T-helper 2 cell treated with Interferon-gamma antibody and Interleukin-4, amounts not matched to agents 5 μg/mL and 100 μg/mL, for 36 hours (primary cell): Measurements from ENCODE around the gene ZBTB47.

Source experiments
- DNase-seq: peaks from one replicate; pipeline ENCODE4 v3.0.0; 2021; ENCODE audit warnings: low spot score
- H3K27ac Mint-ChIP-seq: one replicate; pipeline ENCODE4 v1.8.0; 2021; ENCODE audit warnings: mild to moderate bottlenecking, mixed read lengths
- H3K27me3 Mint-ChIP-seq: one replicate; pipeline ENCODE4 v1.8.0; 2021; ENCODE audit warnings: low read depth, mixed read lengths
- H3K36me3 Mint-ChIP-seq: one replicate; pipeline ENCODE4 v1.8.0; 2021; ENCODE audit warnings: low read depth, mixed read lengths
- H3K4me1 Mint-ChIP-seq: one replicate; pipeline ENCODE4 v1.8.0; 2021; ENCODE audit warnings: low read depth, mixed read lengths
- H3K4me3 Mint-ChIP-seq: one replicate; pipeline ENCODE4 v1.8.0; 2022; ENCODE audit warnings: mild to moderate bottlenecking, moderate library complexity, mixed read lengths
- H3K9me3 Mint-ChIP-seq: one replicate; pipeline ENCODE4 v1.8.0; 2021; ENCODE audit warnings: mixed read lengths

The ZBTB47 gene

GRCh38 chr3:42656680-42657610 lies 3.4 kb downstream of the ZBTB47 start:
- Mint-ChIP-seq H3K9me3 (no peaks in the 10 kb centered on the region), H3K4me3 (no peak overlapping the region), H3K27ac (no peak overlapping the region), H3K4me1 (peaks cover 10% of the 10 kb centered on the region), H3K27me3 (peaks cover 22% of the 10 kb centered on the region), H3K36me3 (no peaks in the 10 kb centered on the region)
- DNase-seq: no peak

GRCh38 chr3:42657675-42658074 lies 4.2 kb downstream of the ZBTB47 start:
- H3K9me3 Mint-ChIP-seq: no peaks in the 10 kb centered on the region
- DNase-seq: no peak
- H3K27ac Mint-ChIP-seq: no peak overlapping the region
- H3K4me3 Mint-ChIP-seq: no peak overlapping the region
- no peaks in the 10 kb centered on the region for H3K36me3 Mint-ChIP-seq
- peaks cover 8% of the 10 kb centered on the region for H3K4me1 Mint-ChIP-seq
- H3K27me3 Mint-ChIP-seq: peaks cover 22% of the 10 kb centered on the region

- Mint-ChIP-seq H3K27ac (no peak overlapping the region), H3K36me3 (no peaks in the 10 kb centered on the region), H3K9me3 (no peaks in the 10 kb centered on the region), H3K27me3 (peaks cover 18% of the 10 kb centered on the region), H3K4me1 (peaks cover 4% of the 10 kb centered on the region), H3K4me3 (no peak overlapping the region)
- no peak for DNase-seq
These were observed 4.7 kb downstream of the ZBTB47 start for GRCh38 chr3:42658091-42658770.

- Mint-ChIP-seq H3K9me3 (no peaks in the 10 kb centered on the region), H3K27me3 (peaks cover 12% of the 10 kb centered on the region), H3K4me1 (peaks cover under 1% of the 10 kb centered on the region), H3K4me3 (no peak overlapping the region), H3K27ac (no peak overlapping the region), H3K36me3 (no peaks in the 10 kb centered on the region)
- no peak for DNase-seq
These were observed 5.4 kb downstream of the ZBTB47 start for GRCh38 chr3:42658771-42659390.

GRCh38 chr3:42659451-42660130 lies 6.1 kb downstream of the ZBTB47 start:
- Mint-ChIP-seq H3K9me3 (no peaks in the 10 kb centered on the region), H3K4me3 (no peak overlapping the region), H3K27ac (no peak overlapping the region), H3K27me3 (peaks cover 11% of the 10 kb centered on the region), H3K36me3 (no peaks in the 10 kb centered on the region), H3K4me1 (no peaks in the 10 kb centered on the region)
- no peak for DNase-seq

GRCh38 chr3:42660131-42660715 lies 6.7 kb downstream of the ZBTB47 start:
- H3K27ac Mint-ChIP-seq: no peak overlapping the region
- no peaks in the 10 kb centered on the region for H3K36me3 Mint-ChIP-seq
- H3K4me3 Mint-ChIP-seq: no peak overlapping the region

GRCh38 chr3:42660898-42661297 lies 7.4 kb downstream of the ZBTB47 start:
- Mint-ChIP-seq H3K4me3 (no peak overlapping the region), H3K9me3 (no peaks in the 10 kb centered on the region), H3K27me3 (peaks cover 6% of the 10 kb centered on the region), H3K36me3 (no peaks in the 10 kb centered on the region), H3K27ac (no peak overlapping the region), H3K4me1 (no peaks in the 10 kb centered on the region)
- no peak for DNase-seq

More at GRCh38 chr3:42660131-42660715, 6.7 kb downstream of the ZBTB47 start:
- DNase-seq: no peak
- H3K27me3 Mint-ChIP-seq: peaks cover 7% of the 10 kb centered on the region
- H3K9me3 Mint-ChIP-seq: no peaks in the 10 kb centered on the region
- H3K4me1 Mint-ChIP-seq: no peaks in the 10 kb centered on the region

- H3K36me3 Mint-ChIP-seq: no peaks in the 10 kb centered on the region
- H3K9me3 Mint-ChIP-seq: no peaks in the 10 kb centered on the region
- H3K4me3 Mint-ChIP-seq: no peak overlapping the region
- no peaks in the 10 kb centered on the region for H3K4me1 Mint-ChIP-seq
- H3K27me3 Mint-ChIP-seq: no peaks in the 10 kb centered on the region
- no peak overlapping the region for H3K27ac Mint-ChIP-seq
- DNase-seq: no peak
These were observed 8.1 kb downstream of the ZBTB47 start for GRCh38 chr3:42661593-42662022.

- Mint-ChIP-seq H3K27ac (no peak overlapping the region), H3K4me1 (no peaks in the 10 kb centered on the region), H3K27me3 (no peaks in the 10 kb centered on the region), H3K9me3 (no peaks in the 10 kb centered on the region), H3K4me3 (no peak overlapping the region), H3K36me3 (no peaks in the 10 kb centered on the region)
- no peak for DNase-seq
These were observed 8.7 kb downstream of the ZBTB47 start for GRCh38 chr3:42662037-42662812.

GRCh38 chr3:42662813-42663535 lies 9.5 kb downstream of the ZBTB47 start:
- Mint-ChIP-seq H3K4me3 (no peak overlapping the region), H3K27me3 (no peaks in the 10 kb centered on the region)

GRCh38 chr3:42663581-42664437 lies 10.3 kb downstream of the ZBTB47 start:
- Mint-ChIP-seq H3K4me1 (no peaks in the 10 kb centered on the region), H3K27me3 (no peaks in the 10 kb centered on the region)

More at GRCh38 chr3:42662813-42663535, 9.5 kb downstream of the ZBTB47 start:
- Mint-ChIP-seq H3K36me3 (no peaks in the 10 kb centered on the region), H3K9me3 (no peaks in the 10 kb centered on the region), H3K4me1 (no peaks in the 10 kb centered on the region), H3K27ac (no peak overlapping the region)
- no peak for DNase-seq

GRCh38 chr3:42664438-42664803 lies 10.9 kb downstream of the ZBTB47 start:
- DNase-seq: no peak
- H3K36me3 Mint-ChIP-seq: no peaks in the 10 kb centered on the region
- no peak overlapping the region for H3K27ac Mint-ChIP-seq
- H3K4me1 Mint-ChIP-seq: no peaks in the 10 kb centered on the region
- H3K9me3 Mint-ChIP-seq: peaks cover 3% of the 10 kb centered on the region
- no peaks in the 10 kb centered on the region for H3K27me3 Mint-ChIP-seq
- H3K4me3 Mint-ChIP-seq: no peak overlapping the region

More at GRCh38 chr3:42663581-42664437, 10.3 kb downstream of the ZBTB47 start:
- no peak overlapping the region for H3K27ac Mint-ChIP-seq
- DNase-seq: no peak
- H3K4me3 Mint-ChIP-seq: no peak overlapping the region
- H3K9me3 Mint-ChIP-seq: peaks cover under 1% of the 10 kb centered on the region
- H3K36me3 Mint-ChIP-seq: no peaks in the 10 kb centered on the region
